ENCODE data around the gene COCH.
"Not testable (repeated sequence)": the region's sequence is repeated elsewhere in the genome, so short reads cannot be mapped to it uniquely, and the experiment has no call there.

The COCH gene

GRCh38 chr14:30933937-30934336 lies 59.6 kb downstream of the COCH start:
- DNase-seq: not testable (repeated sequence)

GRCh38 chr14:30935445-30935844 lies 61.1 kb downstream of the COCH start:
- no peak for DNase-seq

GRCh38 chr14:30938617-30939016 lies 64.3 kb downstream of the COCH start:
- DNase-seq: no peak

Measured in activated naive CD4-positive, alpha-beta T cell (primary cell).